ENCODE measurements around the gene DISP2.

DNA sequence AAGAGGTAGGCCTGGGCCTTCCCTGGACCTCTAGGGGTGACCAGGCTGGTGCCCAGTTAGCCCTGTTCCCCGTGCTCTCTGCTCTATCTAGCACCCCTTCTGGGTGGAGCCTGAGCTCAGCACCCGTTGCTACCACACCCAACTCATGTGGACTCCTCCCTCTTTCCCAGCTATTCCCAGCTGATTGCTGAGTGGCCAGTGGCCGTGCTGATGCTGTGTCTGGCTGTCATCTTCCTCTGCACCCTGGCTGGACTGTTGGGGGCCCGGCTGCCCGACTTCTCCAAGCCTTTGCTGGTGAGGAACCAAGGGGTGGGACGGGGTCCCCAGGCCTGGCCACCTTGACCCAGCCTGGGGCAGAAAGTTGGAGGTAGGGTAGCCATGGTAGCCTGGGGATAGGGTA lies 6.2 kb downstream of the DISP2 start:
- TF ChIP-seq, protein P1, sequence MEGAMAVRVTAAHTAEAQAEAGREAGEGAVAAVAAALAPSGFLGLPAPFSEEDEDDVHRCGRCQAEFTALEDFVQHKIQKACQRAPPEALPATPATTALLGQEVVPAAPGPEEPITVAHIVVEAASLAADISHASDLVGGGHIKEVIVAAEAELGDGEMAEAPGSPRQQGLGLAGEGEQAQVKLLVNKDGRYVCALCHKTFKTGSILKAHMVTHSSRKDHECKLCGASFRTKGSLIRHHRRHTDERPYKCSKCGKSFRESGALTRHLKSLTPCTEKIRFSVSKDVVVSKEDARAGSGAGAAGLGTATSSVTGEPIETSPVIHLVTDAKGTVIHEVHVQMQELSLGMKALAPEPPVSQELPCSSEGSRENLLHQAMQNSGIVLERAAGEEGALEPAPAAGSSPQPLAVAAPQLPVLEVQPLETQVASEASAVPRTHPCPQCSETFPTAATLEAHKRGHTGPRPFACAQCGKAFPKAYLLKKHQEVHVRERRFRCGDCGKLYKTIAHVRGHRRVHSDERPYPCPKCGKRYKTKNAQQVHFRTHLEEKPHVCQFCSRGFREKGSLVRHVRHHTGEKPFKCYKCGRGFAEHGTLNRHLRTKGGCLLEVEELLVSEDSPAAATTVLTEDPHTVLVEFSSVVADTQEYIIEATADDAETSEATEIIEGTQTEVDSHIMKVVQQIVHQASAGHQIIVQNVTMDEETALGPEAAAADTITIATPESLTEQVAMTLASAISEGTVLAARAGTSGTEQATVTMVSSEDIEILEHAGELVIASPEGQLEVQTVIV (CRISPR knock-in tag; IDR thresholded peaks at IDR 0.05; ENCODE audit: borderline replicate concordance), result no peak
- TF ChIP-seq NRF1 (conservative IDR thresholded peaks at IDR 0.05 in 1 of 2, IDR thresholded peaks at IDR 0.05 in 1 of 2) (no peak), POLR2AphosphoS5 (IDR thresholded peaks at IDR 0.05; ENCODE audit: control insufficient read depth, insufficient read depth, low read depth, low read length) (no peak), POLR2A (conservative IDR thresholded peaks at IDR 0.05) (no peak), TAF7 (tag; IDR thresholded peaks at IDR 0.05) (no peak), ATF7 (IDR thresholded peaks at IDR 0.05) (no peak), JUNB (CRISPR knock-in tag; conservative IDR thresholded peaks at IDR 0.05) (no peak), ZNF143 (CRISPR knock-in tag; IDR thresholded peaks at IDR 0.05) (no peak), STAT5B (CRISPR knock-in tag; IDR thresholded peaks at IDR 0.05) (no peak), EGR1 (conservative IDR thresholded peaks at IDR 0.05) (no peak)
- TF ChIP-seq, protein P2, sequence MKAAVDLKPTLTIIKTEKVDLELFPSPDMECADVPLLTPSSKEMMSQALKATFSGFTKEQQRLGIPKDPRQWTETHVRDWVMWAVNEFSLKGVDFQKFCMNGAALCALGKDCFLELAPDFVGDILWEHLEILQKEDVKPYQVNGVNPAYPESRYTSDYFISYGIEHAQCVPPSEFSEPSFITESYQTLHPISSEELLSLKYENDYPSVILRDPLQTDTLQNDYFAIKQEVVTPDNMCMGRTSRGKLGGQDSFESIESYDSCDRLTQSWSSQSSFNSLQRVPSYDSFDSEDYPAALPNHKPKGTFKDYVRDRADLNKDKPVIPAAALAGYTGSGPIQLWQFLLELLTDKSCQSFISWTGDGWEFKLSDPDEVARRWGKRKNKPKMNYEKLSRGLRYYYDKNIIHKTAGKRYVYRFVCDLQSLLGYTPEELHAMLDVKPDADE (conservative IDR thresholded peaks at IDR 0.05; ENCODE audit: control insufficient read depth, low read depth, low read length), result no peak
- TF ChIP-seq, protein P3, sequence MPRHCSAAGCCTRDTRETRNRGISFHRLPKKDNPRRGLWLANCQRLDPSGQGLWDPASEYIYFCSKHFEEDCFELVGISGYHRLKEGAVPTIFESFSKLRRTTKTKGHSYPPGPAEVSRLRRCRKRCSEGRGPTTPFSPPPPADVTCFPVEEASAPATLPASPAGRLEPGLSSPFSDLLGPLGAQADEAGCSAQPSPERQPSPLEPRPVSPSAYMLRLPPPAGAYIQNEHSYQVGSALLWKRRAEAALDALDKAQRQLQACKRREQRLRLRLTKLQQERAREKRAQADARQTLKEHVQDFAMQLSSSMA (CRISPR knock-in tag; IDR thresholded peaks at IDR 0.05), result no peak
- TF ChIP-seq, protein P4, sequence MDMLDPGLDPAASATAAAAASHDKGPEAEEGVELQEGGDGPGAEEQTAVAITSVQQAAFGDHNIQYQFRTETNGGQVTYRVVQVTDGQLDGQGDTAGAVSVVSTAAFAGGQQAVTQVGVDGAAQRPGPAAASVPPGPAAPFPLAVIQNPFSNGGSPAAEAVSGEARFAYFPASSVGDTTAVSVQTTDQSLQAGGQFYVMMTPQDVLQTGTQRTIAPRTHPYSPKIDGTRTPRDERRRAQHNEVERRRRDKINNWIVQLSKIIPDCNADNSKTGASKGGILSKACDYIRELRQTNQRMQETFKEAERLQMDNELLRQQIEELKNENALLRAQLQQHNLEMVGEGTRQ (CRISPR knock-in tag; IDR thresholded peaks at IDR 0.05), result no peak

All from K562 (cell line).